C1 segment of cervical spinal cord (tissue), 14 donors: ENCODE data around the gene CATSPER3.

Experiments used
- DNase-seq, 14 donors: peaks; one replicate each; lab custom pipeline; 2025; lab: John Stamatoyannopoulos, UW

CATSPER3 gene

GRCh38 chr5:135060021-135060420 is 92.3 kb downstream of the CATSPER3 start:
- no peak for DNase-seq

GRCh38 chr5:135061001-135061400 is 93.3 kb downstream of the CATSPER3 start:
- DNase-seq = no peak
